ENCODE measurements around the gene PDLIM1.

DNA sequence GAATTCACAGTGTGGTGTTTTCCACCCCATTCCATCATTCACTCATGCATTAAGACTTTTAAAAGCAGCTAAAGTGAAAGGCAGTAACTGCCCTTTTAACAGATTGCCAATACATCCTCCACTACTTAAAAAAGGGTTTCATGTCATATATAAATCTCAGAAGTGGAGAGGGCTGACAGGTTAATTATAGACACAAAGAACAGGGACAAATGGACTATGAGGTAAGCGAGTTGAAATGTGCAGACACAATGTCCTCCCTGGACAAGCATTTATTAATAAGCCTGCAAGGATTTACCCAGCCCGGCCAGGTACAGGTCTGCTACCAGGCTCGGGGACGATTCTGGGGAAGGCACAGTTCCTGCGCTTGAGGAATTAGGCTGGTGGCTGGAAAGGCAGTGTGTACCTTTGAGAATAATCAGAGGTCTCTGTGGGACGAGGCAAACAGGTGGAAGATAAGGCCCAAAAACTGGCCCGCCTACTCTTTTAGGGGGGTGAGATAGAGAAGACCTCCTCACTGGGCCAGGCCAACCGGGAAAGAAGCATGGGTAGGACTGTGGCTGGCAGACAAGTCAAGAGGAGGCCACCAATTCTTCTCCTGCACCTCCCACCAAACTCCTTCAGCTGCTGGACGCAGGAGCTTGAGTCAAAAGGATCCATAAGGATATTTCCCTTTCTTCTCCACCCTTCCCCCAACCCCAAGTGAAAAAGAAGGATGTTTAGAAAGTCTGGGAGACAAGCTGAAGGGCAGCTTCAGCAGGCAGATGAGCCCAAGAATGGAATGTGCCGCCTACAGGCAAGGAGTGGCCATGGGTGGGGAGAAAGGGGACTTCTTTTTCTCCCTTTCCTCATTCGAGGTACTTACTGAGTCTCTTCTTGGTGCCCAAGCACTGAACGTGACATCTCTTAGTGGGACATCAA, 1.5 kb downstream of the PDLIM1 start:
- TF ChIP-seq, protein P1, sequence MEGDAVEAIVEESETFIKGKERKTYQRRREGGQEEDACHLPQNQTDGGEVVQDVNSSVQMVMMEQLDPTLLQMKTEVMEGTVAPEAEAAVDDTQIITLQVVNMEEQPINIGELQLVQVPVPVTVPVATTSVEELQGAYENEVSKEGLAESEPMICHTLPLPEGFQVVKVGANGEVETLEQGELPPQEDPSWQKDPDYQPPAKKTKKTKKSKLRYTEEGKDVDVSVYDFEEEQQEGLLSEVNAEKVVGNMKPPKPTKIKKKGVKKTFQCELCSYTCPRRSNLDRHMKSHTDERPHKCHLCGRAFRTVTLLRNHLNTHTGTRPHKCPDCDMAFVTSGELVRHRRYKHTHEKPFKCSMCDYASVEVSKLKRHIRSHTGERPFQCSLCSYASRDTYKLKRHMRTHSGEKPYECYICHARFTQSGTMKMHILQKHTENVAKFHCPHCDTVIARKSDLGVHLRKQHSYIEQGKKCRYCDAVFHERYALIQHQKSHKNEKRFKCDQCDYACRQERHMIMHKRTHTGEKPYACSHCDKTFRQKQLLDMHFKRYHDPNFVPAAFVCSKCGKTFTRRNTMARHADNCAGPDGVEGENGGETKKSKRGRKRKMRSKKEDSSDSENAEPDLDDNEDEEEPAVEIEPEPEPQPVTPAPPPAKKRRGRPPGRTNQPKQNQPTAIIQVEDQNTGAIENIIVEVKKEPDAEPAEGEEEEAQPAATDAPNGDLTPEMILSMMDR (IDR thresholded peaks at IDR 0.05), result no peak
- no peak for TF ChIP-seq POLR2A (IDR thresholded peaks at IDR 0.05)

All from adrenal gland (tissue), 5 donors.